ENCODE measurements around the gene RREB1. TPM values are rescaled to one million over a fixed set of nuclear protein-coding genes. Genes with fewer than 3 reads are reported as not detected.

The RREB1 gene, protein sequence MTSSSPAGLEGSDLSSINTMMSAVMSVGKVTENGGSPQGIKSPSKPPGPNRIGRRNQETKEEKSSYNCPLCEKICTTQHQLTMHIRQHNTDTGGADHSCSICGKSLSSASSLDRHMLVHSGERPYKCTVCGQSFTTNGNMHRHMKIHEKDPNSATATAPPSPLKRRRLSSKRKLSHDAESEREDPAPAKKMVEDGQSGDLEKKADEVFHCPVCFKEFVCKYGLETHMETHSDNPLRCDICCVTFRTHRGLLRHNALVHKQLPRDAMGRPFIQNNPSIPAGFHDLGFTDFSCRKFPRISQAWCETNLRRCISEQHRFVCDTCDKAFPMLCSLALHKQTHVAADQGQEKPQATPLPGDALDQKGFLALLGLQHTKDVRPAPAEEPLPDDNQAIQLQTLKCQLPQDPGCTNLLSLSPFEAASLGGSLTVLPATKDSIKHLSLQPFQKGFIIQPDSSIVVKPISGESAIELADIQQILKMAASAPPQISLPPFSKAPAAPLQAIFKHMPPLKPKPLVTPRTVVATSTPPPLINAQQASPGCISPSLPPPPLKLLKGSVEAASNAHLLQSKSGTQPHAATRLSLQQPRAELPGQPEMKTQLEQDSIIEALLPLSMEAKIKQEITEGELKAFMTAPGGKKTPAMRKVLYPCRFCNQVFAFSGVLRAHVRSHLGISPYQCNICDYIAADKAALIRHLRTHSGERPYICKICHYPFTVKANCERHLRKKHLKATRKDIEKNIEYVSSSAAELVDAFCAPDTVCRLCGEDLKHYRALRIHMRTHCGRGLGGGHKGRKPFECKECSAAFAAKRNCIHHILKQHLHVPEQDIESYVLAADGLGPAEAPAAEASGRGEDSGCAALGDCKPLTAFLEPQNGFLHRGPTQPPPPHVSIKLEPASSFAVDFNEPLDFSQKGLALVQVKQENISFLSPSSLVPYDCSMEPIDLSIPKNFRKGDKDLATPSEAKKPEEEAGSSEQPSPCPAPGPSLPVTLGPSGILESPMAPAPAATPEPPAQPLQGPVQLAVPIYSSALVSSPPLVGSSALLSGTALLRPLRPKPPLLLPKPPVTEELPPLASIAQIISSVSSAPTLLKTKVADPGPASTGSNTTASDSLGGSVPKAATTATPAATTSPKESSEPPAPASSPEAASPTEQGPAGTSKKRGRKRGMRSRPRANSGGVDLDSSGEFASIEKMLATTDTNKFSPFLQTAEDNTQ (N-terminal part only)
- 57.2 TPM for total RNA-seq

GRCh38 chr6:7107578-7108195 lies at the start of gene RREB1:
Gene RREB1, plus strand, starts transcription at chr6:7107961. Its CDS starts 73,951 bp downstream, at chr6:7181912.
- H3K27ac ChIP-seq, result peak within 1 kb of the TSS; percentile 95
- no peaks in the 10 kb centered on the region for H3K9me3 ChIP-seq
- peak within 1 kb of the TSS; percentile 63 to 93 for H3K4me3 ChIP-seq
- no peaks in the 10 kb centered on the region for H3K36me3 ChIP-seq
- H3K4me1 ChIP-seq, result peaks cover 11% of the 10 kb centered on the region
- no peak for DNase-seq (ENCODE audit: extremely low spot score in 2 of 2)
- intact Hi-C loops (cut with DNase I), result loop anchor here (1.0 to 10.0 kb wide), 3 partner anchors 33 to 137 kb away; no protein-coding TSS in a partner anchor
- no peaks in the 10 kb centered on the region for H3K27me3 ChIP-seq
- TF ChIP-seq, protein P1, sequence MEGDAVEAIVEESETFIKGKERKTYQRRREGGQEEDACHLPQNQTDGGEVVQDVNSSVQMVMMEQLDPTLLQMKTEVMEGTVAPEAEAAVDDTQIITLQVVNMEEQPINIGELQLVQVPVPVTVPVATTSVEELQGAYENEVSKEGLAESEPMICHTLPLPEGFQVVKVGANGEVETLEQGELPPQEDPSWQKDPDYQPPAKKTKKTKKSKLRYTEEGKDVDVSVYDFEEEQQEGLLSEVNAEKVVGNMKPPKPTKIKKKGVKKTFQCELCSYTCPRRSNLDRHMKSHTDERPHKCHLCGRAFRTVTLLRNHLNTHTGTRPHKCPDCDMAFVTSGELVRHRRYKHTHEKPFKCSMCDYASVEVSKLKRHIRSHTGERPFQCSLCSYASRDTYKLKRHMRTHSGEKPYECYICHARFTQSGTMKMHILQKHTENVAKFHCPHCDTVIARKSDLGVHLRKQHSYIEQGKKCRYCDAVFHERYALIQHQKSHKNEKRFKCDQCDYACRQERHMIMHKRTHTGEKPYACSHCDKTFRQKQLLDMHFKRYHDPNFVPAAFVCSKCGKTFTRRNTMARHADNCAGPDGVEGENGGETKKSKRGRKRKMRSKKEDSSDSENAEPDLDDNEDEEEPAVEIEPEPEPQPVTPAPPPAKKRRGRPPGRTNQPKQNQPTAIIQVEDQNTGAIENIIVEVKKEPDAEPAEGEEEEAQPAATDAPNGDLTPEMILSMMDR (IDR thresholded peaks at IDR 0.05), result no peak
- peak in 1 of 2 donors; percentile 76 for TF ChIP-seq POLR2AphosphoS5 (IDR thresholded peaks at IDR 0.05; ENCODE audit: insufficient read depth in 1 of 2, low read depth in 1 of 2)
- peak in 1 of 2 donors; percentile 61 for TF ChIP-seq POLR2A (IDR thresholded peaks at IDR 0.05)

- Histone ChIP-seq H3K4me1 (peaks cover 7% of the 10 kb centered on the region), H3K4me3 (no peak overlapping the region), H3K9me3 (no peaks in the 10 kb centered on the region), H3K36me3 (no peaks in the 10 kb centered on the region), H3K27me3 (no peaks in the 10 kb centered on the region), H3K27ac (peak overlapping the region; percentile 59)
- intact Hi-C loops (cut with DNase I), result no loop called here
- TF ChIP-seq POLR2A (IDR thresholded peaks at IDR 0.05) (no peak), POLR2AphosphoS5 (IDR thresholded peaks at IDR 0.05; ENCODE audit: insufficient read depth in 1 of 2, low read depth in 1 of 2) (peak in 1 of 2 donors; percentile 76)
- TF ChIP-seq, protein P1 (IDR thresholded peaks at IDR 0.05), result no peak
- DNase-seq (ENCODE audit: extremely low spot score in 2 of 2), result peak in 1 of 2 donors; percentile 90
Measured at GRCh38 chr6:7058250-7058923, 49.4 kb upstream of the RREB1 start.

GRCh38 chr6:7060769-7061516 lies 46.8 kb upstream of the RREB1 start:
- H3K4me3 ChIP-seq, result no peak overlapping the region
- intact Hi-C loops (cut with DNase I), result no loop called here
- no peak for DNase-seq (ENCODE audit: extremely low spot score in 2 of 2)
- no peaks in the 10 kb centered on the region for H3K36me3 ChIP-seq
- peak overlapping the region; percentile 42 for H3K27ac ChIP-seq
- TF ChIP-seq POLR2AphosphoS5 (IDR thresholded peaks at IDR 0.05; ENCODE audit: insufficient read depth in 1 of 2, low read depth in 1 of 2) (peak in 1 of 2 donors; percentile 54), POLR2A (IDR thresholded peaks at IDR 0.05) (no peak)
- no peaks in the 10 kb centered on the region for H3K27me3 ChIP-seq
- no peaks in the 10 kb centered on the region for H3K9me3 ChIP-seq
- peaks cover 4% of the 10 kb centered on the region for H3K4me1 ChIP-seq

DNA sequence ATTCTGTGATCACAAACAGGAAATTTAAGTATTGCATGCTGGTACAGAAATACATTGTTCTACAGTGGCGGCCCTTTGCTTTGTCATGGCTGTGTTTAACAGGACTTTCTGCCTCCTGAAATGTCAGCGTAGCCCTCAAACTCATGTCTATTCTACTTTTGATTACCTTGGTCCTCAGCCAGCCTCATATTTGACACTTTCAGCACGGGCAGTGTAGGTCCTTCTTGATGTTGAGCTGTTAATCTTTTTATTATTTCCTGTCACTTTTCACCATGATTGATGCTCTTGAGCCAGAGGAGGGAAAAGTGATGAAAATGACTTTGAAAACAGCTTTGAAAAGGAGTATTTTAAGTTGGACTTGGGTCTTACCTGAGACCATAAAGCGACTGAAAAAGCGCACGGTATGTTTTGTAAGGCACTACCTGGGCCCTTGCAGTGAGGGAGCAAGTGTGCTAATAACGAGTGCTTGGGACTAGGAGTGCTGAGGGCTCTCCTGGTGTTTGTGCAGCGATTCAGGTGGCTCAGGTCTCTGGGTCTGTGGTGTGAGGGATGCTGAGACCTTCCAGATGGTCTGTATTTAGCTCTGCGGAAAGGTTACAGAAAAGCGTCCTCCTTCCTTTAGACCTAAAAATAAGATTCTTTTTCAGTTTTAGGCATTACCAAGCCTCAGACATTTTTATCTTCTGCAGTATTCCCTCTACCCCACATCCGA lies 45.2 kb upstream of the RREB1 start:
- no peak for DNase-seq (ENCODE audit: extremely low spot score in 2 of 2)
- Histone ChIP-seq H3K36me3 (no peaks in the 10 kb centered on the region), H3K9me3 (no peaks in the 10 kb centered on the region), H3K4me3 (no peak overlapping the region), H3K4me1 (peaks cover 4% of the 10 kb centered on the region), H3K27ac (no peak overlapping the region), H3K27me3 (no peaks in the 10 kb centered on the region)
- TF ChIP-seq, protein P1 (IDR thresholded peaks at IDR 0.05), result no peak
- TF ChIP-seq POLR2A (IDR thresholded peaks at IDR 0.05), result no peak
- TF ChIP-seq POLR2AphosphoS5 (IDR thresholded peaks at IDR 0.05; ENCODE audit: insufficient read depth in 1 of 2, low read depth in 1 of 2), result no peak
- intact Hi-C loops (cut with DNase I), result no loop called here

Measured in vagina (tissue), 2 donors.